ENCODE data around the gene GRIK3. TPM values are rescaled to one million over a fixed set of nuclear protein-coding genes. Genes with fewer than 3 reads are reported as not detected.

Gene GRIK3
- total and polyA plus RNA-seq, 2 of the 8 experiments (the other 6 are each of a cell fraction or from before 2014, with no cell fraction given) = 2.1 to 3.4 TPM

GRCh38 chr1:37068260-37068659 lies 33.9 kb upstream of the GRIK3 start:
- ChIA-PET CTCF (ENCODE audit: partially characterized antibody) (interaction anchor here (1.2 to 1.5 kb wide), 2 partner anchors 32 to 38 kb away, joined by 3 to 4 read pairs; no protein-coding TSS in a partner anchor), POLR2A (ENCODE audit: partially characterized antibody) (interaction anchor here (1.5 kb wide), 1 partner anchor 14 kb away, joined by 3 read pairs; no protein-coding TSS in a partner anchor)
- Histone ChIP-seq H3K4ac (replicated peaks; ENCODE audit: insufficient read length, low read depth, low read length) (no peak overlapping the region), H3K79me2 (ENCODE audit: control insufficient read depth in 1 of 2, insufficient read depth in 2 of 2, low read length in 2 of 2) (no peaks in the 10 kb centered on the region), H2AK5ac (ENCODE audit: low read depth, low read length) (no peak overlapping the region), H3K79me1 (ENCODE audit: low read depth, low read length) (no peaks in the 10 kb centered on the region), H2BK120ac (replicated peaks; ENCODE audit: low read depth, low read length) (no peak overlapping the region), H2BK5ac (ENCODE audit: low read depth, low read length) (no peak overlapping the region), H2BK20ac (ENCODE audit: low read length) (no peak overlapping the region), H4K20me1 (replicated peaks in 1 of 2; ENCODE audit: control insufficient read depth in 1 of 2, insufficient read depth in 2 of 2, low read length in 2 of 2) (no peaks in the 10 kb centered on the region), H3K9me3 (ENCODE audit: insufficient read depth in 2 of 2, low read depth in 1 of 2, low read length in 1 of 2) (no peaks in the 10 kb centered on the region), H3K56ac (replicated peaks; ENCODE audit: insufficient read length, low read depth, low read length) (no peak overlapping the region), H4K5ac (ENCODE audit: insufficient read length, low read depth, low read length) (no peak overlapping the region), H3K9ac (replicated peaks in 1 of 4; ENCODE audit: extremely low read depth in 1 of 4, low read depth in 3 of 4, low read length in 3 of 4) (no peak overlapping the region), H3K27ac (ENCODE audit: low read depth, low read length) (no peak overlapping the region), H3K4me2 (ENCODE audit: insufficient read depth in 1 of 2, low read depth in 2 of 2, low read length in 2 of 2) (no peak overlapping the region), H2BK15ac (ENCODE audit: low read length) (no peak overlapping the region), H3K36me3 (ENCODE audit: control insufficient read depth in 2 of 4, insufficient read depth in 4 of 4, low read length in 3 of 4) (no peaks in the 10 kb centered on the region), H2AFZ (ENCODE audit: low read length) (no peak overlapping the region), H4K8ac (ENCODE audit: extremely low read depth, insufficient read depth, low read length) (no peak overlapping the region), H3K4me1 (replicated peaks in 1 of 4; ENCODE audit: control insufficient read depth in 3 of 4, insufficient read depth in 4 of 4, low read length in 3 of 4) (no peaks in the 10 kb centered on the region), H3K4me3 (ENCODE audit: extremely low read depth in 1 of 4, insufficient read depth in 2 of 4, low read depth in 3 of 4, low read length in 4 of 4) (no peak overlapping the region), H3K18ac (ENCODE audit: extremely low read depth, low read length) (no peak overlapping the region; the same call in 1 of the 2 replicates), H3K23me2 (ENCODE audit: low read depth, low read length) (no peaks in the 10 kb centered on the region), H4K91ac (replicated peaks; ENCODE audit: insufficient read length, low read length) (no peak overlapping the region), H2BK12ac (ENCODE audit: low read depth, low read length) (no peak overlapping the region), H3K14ac (ENCODE audit: insufficient read length) (no peak overlapping the region), H3K27me3 (replicated peaks in 1 of 4; ENCODE audit: control insufficient read depth in 3 of 4, extremely low read depth in 1 of 4, insufficient read depth in 3 of 4, low read length in 3 of 4) (no peaks in the 10 kb centered on the region), H3K23ac (ENCODE audit: insufficient read length) (no peak overlapping the region)
- DNase-seq (ENCODE audit: low read depth in 1 of 2, low spot score in 2 of 2) (no peak), FAIRE-seq (no peak)
- 87% methylated on average over 3 of the region's 3 CpGs; no CpG with 5 or more reads in 1 of the 2 experiments for WGBS, 2 experiments (ENCODE audit: extremely low coverage in 1 of 2, insufficient coverage in 1 of 2, insufficient read length in 1 of 2, insufficient replicate concordance in 2 of 2, low coverage in 1 of 2, low lambda C conversion rate in 2 of 2, missing lambda C conversion rate in 1 of 2)
- TF ChIP-seq CTBP2 (IDR thresholded peaks at IDR 0.05; ENCODE audit: borderline replicate concordance, insufficient read depth, insufficient read length, low read length) (no peak), TEAD4 (IDR thresholded peaks at IDR 0.05; ENCODE audit: low read depth, low read length) (no peak)
